Right lobe of liver (tissue), 4 donors: Measurements from ENCODE around the gene COL21A1.

Source experiments
- CTCF ChIP-seq, 4 donors: fragments of 200-600 bp in 3 of 4; fragments of 450-650 bp in 1 of 4; IDR thresholded peaks; one replicate each; pipeline versions ENCODE4 v1.5.1 to v1.8.0; 2016 to 2022; ENCODE audit warnings: antibody characterized with exemption in 4 of 4, mild to moderate bottlenecking in 2 of 4
- POLR2A ChIP-seq: fragments of 450-650 bp; IDR thresholded peaks from one replicate; pipeline ENCODE4 v1.6.1; 2017; ENCODE audit warnings: antibody characterized with exemption, mild to moderate bottlenecking
- donor health status: DM: no; HTN: no; CAD: no.
- donor health status: DM: no; HTN: no; CAD: no.
- donor health status: DM: no; HTN: yes; CAD: no.

GRCh38 chr6:56101141-56101553 lies 146.2 kb downstream of the COL21A1 start:
- TF ChIP-seq CTCF (IDR thresholded peaks at IDR 0.05), result no peak
- no peak for TF ChIP-seq POLR2A
